MM.1S (cell line): ENCODE data around the gene GRIK3.

ENCODE experiments used
- DNase-seq: peaks from one replicate; pipeline ENCODE4 v3.0.0-alpha.2; 2015
- H2AFZ ChIP-seq: fragments of 300-600 bp; sonication (generic); 2 replicates; pipeline ENCODE4 v1.6.0; 2016; ENCODE audit warnings: antibody characterized with exemption, low read length
- H3F3A ChIP-seq: fragments of 300-600 bp; sonication (generic); 2 replicates; pipeline ENCODE4 v1.6.1; 2016; ENCODE audit warnings: mild to moderate bottlenecking, antibody characterized with exemption, low read length, moderate library complexity, mixed read lengths; ENCODE audit not compliant: insufficient read depth
- H3K27ac ChIP-seq: fragments of 300-600 bp; sonication (generic); 2 replicates; pipeline ENCODE4 v1.5.1; 2016; ENCODE audit warnings: mild to moderate bottlenecking, low read length
- H3K27me3 ChIP-seq: fragments of 300-600 bp; sonication (generic); replicated peaks from 2 replicates; pipeline ENCODE4 v1.6.0; 2016; ENCODE audit warnings: low read length; ENCODE audit not compliant: insufficient read depth
- H3K36me3 ChIP-seq: fragments of 300-600 bp; sonication (generic); replicated peaks from 2 replicates; pipeline ENCODE4 v1.6.1; 2016; ENCODE audit warnings: mild to moderate bottlenecking, low read length, mixed read lengths; ENCODE audit not compliant: insufficient read depth
- H3K4me1 ChIP-seq: fragments of 300-600 bp; sonication (generic); 2 replicates; pipeline ENCODE4 v1.6.1; 2016; ENCODE audit warnings: low read length, mixed read lengths
- H3K4me2 ChIP-seq: fragments of 300-600 bp; sonication (generic); 2 replicates; pipeline ENCODE4 v1.6.0; 2016; ENCODE audit warnings: low read depth, low read length
- H3K4me3 ChIP-seq: fragments of 300-600 bp; sonication (generic); 2 replicates; pipeline ENCODE4 v1.5.1; 2016; ENCODE audit warnings: low read length, mixed read lengths
- H3K79me2 ChIP-seq: fragments of 300-600 bp; sonication (generic); 2 replicates; pipeline ENCODE4 v1.6.1; 2016; ENCODE audit warnings: mixed run types, low read length, mixed read lengths
- H3K9ac ChIP-seq: fragments of 300-600 bp; sonication (generic); 2 replicates; pipeline ENCODE4 v1.6.1; 2016; ENCODE audit warnings: low read length, mixed read lengths
- H3K9me2 ChIP-seq: fragments of 300-600 bp; sonication (generic); replicated peaks from 2 replicates; pipeline ENCODE4 v1.6.1; 2016; ENCODE audit warnings: mild to moderate bottlenecking, low read length, mixed read lengths; ENCODE audit not compliant: insufficient read depth
- H3K9me3 ChIP-seq: fragments of 300-600 bp; sonication (generic); replicated peaks from 2 replicates; pipeline ENCODE4 v1.6.1; 2016; ENCODE audit warnings: mild to moderate bottlenecking, low read length, mixed read lengths; ENCODE audit not compliant: insufficient read depth
- H4K20me1 ChIP-seq: fragments of 300-600 bp; sonication (generic); 2 replicates; pipeline ENCODE4 v1.6.1; 2016; ENCODE audit warnings: mild to moderate bottlenecking, low read length, moderate library complexity, mixed read lengths; ENCODE audit not compliant: insufficient read depth
- CTCF ChIP-seq: fragments of 300-600 bp; sonication (generic); IDR thresholded peaks from 2 replicates; pipeline ENCODE4 v1.5.1; 2016; ENCODE audit warnings: antibody characterized with exemption, low read length, mixed read lengths
- EZH2 ChIP-seq: fragments of 300-600 bp; sonication (generic); optimal IDR thresholded peaks from 2 replicates; pipeline ENCODE3; 2017; ENCODE audit warnings: low read depth, mild to moderate bottlenecking, antibody characterized with exemption, low read length, mixed read lengths
- EZH2phosphoT487 ChIP-seq: fragments of 300-600 bp; sonication (generic); IDR thresholded peaks from 2 replicates; pipeline ENCODE4 v1.6.1; 2018; ENCODE audit warnings: antibody characterized with exemption, low read length

GRIK3 gene

GRCh38 chr1:36879613-36880012 is 154.7 kb downstream of the GRIK3 start:
- peaks cover 30% of the 10 kb centered on the region for H3K27me3 ChIP-seq
- no peaks in the 10 kb centered on the region for H4K20me1 ChIP-seq
- H3K9me3 ChIP-seq = no peaks in the 10 kb centered on the region
- H3F3A ChIP-seq = no peaks in the 10 kb centered on the region
- H3K4me1 ChIP-seq = no peaks in the 10 kb centered on the region
- no peaks in the 10 kb centered on the region for H3K79me2 ChIP-seq
- H3K4me3 ChIP-seq = no peak overlapping the region
- no peak overlapping the region for H3K9ac ChIP-seq
- no peak overlapping the region for H2AFZ ChIP-seq
- H3K4me2 ChIP-seq = no peak overlapping the region
- no peak overlapping the region for H3K27ac ChIP-seq
- TF ChIP-seq EZH2phosphoT487 (no peak), EZH2 (no peak), CTCF (no peak)
- DNase-seq = no peak
- H3K9me2 ChIP-seq = no peaks in the 10 kb centered on the region
- no peaks in the 10 kb centered on the region for H3K36me3 ChIP-seq

GRCh38 chr1:36876990-36877389 is 157.3 kb downstream of the GRIK3 start:
- Histone ChIP-seq H3K4me3 (no peak overlapping the region), H3K36me3 (no peaks in the 10 kb centered on the region), H3K9me3 (no peaks in the 10 kb centered on the region), H4K20me1 (no peaks in the 10 kb centered on the region), H3K79me2 (no peaks in the 10 kb centered on the region), H2AFZ (no peak overlapping the region), H3K27ac (no peak overlapping the region), H3K4me2 (no peak overlapping the region), H3F3A (no peaks in the 10 kb centered on the region), H3K9me2 (no peaks in the 10 kb centered on the region), H3K9ac (no peak overlapping the region), H3K4me1 (no peaks in the 10 kb centered on the region), H3K27me3 (peaks cover 37% of the 10 kb centered on the region)
- DNase-seq = no peak
- TF ChIP-seq EZH2phosphoT487 (no peak), EZH2 (no peak), CTCF (no peak)

GRCh38 chr1:36874271-36875060 is 159.8 kb downstream of the GRIK3 start:
- no peak for TF ChIP-seq EZH2phosphoT487
- TF ChIP-seq CTCF = no peak
- no peak for TF ChIP-seq EZH2

More at GRCh38 chr1:36874271-36875060, 159.8 kb downstream of the GRIK3 start:
- Histone ChIP-seq H3K9me2 (no peaks in the 10 kb centered on the region), H3K27me3 (peaks cover 62% of the 10 kb centered on the region), H3K9me3 (no peaks in the 10 kb centered on the region), H3K9ac (no peak overlapping the region), H3F3A (no peaks in the 10 kb centered on the region), H3K4me2 (no peak overlapping the region), H3K36me3 (no peaks in the 10 kb centered on the region), H4K20me1 (no peaks in the 10 kb centered on the region), H3K4me1 (no peaks in the 10 kb centered on the region), H3K79me2 (no peaks in the 10 kb centered on the region), H2AFZ (no peak overlapping the region), H3K27ac (no peak overlapping the region), H3K4me3 (no peak overlapping the region)
- no peak for DNase-seq
